DMS114 treated with DMSO at 0.1 percent for 48 hours (cell line): ENCODE measurements around the gene GTPBP6.

Experiments used
- DNase-seq: peaks from one replicate; lab custom pipeline; 2025; ENCODE audit not compliant: unreplicated experiment; lab: John Stamatoyannopoulos, UW

Gene GTPBP6

DNA sequence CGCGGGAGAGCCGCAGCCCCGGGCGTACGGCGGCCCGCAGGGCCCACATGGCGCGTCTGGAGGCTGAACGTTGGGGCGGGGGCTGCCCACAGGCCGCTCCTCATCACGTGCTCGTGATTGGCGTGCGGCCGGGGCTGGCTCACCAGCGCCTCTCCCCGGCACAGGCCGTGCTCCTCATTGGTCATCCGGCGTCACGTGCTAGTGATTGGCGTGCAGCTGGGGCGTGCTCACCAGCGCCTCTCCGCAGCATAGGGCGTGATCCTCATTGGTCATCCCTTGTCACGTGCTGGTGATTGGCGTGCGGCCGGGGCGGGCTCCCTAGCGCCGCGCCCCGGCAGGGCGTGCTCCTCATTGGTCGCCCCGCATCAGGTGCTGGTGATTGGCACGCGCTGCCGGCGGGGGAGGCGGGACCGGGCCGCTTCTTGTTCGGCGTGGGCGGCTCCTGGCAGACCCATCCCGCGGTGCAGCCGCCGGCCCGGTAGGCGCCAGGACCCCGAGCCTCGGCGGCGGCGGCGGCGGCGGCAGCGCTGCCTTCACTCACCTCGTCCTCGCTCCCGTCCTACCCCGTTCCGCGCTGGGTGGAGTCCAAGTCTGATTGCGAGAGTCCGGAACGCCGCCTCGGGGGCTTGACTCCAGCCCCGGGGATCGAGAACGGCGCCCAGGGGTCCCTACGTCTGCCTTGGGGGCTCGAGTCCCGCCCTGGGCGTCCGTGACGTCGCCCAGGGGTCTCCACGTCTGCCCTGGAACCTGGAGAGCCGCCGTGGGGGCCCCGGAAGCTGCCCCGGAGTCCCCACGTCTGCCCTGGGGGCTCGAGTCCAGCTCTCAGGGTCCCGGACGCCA lies at the start of gene GTPBP6:
TSS of gene GTPBP6 (minus strand) at position 58 of the 840 bp plus-strand sequence. CDS start at position 49, 9 bp downstream.
- no peak for DNase-seq

DNA sequence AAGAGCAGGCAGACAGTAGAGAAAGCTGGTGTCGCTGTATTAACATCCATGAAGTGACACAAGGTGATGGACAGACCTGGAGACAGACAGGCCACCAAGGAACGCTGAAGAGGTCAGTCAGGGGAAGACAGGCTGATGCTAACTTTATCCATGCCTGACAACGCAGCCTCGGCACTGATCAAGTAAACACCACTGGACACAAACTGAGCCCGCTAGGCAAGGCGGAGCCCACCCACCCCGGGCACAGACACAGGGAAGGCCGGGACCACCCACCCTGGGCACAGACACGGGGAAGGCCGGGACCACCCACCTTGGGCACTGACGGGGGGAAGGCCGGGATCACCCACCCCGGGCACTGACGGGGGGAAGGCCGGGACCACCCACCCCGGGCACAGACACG lies 49.3 kb upstream of the GTPBP6 start:
- no peak for DNase-seq

- no peak for DNase-seq
Observed at GRCh38 chrX:367349-367748, 48.8 kb upstream of the GTPBP6 start.

GRCh38 chrX:363621-364375 lies 45.2 kb upstream of the GTPBP6 start:
- no peak for DNase-seq

DNA sequence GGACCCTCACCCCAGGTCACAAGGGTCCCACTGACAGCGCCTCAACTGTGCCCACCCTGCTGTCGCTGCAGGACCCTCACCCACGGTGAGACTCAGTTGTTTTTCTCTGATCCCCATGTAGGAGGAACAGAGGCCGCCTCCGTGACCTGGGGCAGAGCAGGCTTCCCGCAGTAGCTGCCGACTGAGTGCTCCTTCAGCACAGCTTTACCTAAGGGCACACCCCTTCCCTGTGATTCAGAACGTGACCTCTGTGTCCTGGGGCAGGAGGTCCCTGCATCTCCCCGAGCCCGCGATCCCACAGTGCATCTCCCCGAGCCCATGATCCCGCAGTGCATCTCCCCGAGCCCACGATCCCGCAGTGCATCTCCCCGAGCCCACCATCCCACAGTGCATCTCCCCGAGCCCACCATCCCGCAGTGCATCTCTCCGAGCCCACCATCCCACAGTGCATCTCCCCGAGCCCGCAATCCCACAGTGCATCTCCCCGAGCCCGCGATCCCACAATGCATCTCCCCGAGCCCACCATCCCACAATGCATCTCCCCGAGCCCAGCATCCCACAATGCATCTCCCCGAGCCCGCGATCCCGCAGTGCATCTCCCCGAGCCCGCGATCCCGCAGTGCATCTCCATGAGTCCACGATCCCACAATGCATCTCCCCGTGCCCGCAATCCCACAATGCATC lies 44.5 kb upstream of the GTPBP6 start:
- no peak for DNase-seq

DNA sequence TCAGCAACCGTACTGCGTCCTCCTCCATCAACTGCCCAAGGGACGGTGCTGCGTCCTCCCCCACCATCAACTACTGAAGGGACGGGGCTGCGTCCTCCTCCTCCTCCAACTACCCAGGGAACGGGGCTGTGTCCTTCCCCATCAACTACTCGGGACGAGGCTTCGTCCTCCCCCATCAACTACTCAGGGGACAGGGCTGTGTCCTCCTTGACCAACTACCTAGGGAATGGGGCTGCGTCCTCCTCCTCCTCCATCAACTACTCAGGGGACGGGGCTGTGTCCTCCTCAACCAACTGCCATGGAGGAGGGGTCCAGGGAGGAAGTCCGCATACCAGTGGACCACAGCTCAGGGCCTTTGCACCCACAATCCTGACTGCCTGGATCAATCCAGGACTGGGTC lies 43.8 kb upstream of the GTPBP6 start:
- no peak for DNase-seq

GRCh38 chrX:361231-362145 lies 42.9 kb upstream of the GTPBP6 start:
- DNase-seq: no peak

GRCh38 chrX:360496-361150 lies 42.0 kb upstream of the GTPBP6 start:
- no peak for DNase-seq

GRCh38 chrX:358651-359143 lies 40.1 kb upstream of the GTPBP6 start:
- DNase-seq: no peak

DNA sequence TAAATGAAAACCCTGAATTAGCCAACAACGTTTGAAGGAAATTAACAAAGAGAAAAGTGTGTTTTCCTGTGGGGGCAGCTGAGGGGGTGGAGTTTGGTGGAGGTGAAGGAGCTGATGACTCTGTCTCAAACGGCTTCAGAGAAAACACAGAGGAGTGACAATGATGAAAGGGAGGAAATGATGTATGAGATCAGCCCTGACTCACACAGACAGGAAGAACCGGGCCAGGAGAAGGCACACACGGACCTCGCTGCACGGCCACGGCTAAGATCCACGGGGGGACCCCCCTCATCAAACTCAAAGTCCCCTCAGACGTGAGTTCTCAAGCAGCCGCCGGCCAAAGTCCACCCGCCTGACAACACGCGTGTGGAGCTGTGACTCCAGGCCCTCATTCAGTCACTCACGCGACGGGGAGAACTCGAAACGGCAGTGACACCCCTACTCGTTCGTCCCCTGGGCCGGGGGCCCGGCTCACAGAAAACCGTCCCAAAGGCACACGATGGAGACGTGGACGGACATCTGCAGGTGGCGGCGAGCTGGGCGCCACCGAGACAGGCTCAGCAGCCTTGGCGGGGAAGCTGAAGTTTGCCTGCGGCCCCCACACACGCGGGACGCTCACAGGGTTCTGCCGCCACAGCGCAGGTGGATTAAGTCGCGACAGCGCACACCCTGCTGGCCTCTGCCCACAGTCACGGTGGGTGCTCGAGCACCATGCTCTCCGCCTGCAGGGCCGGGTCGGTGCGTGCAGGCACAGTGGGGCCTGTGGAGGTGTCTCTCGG lies 39.3 kb upstream of the GTPBP6 start:
- no peak for DNase-seq

DNA sequence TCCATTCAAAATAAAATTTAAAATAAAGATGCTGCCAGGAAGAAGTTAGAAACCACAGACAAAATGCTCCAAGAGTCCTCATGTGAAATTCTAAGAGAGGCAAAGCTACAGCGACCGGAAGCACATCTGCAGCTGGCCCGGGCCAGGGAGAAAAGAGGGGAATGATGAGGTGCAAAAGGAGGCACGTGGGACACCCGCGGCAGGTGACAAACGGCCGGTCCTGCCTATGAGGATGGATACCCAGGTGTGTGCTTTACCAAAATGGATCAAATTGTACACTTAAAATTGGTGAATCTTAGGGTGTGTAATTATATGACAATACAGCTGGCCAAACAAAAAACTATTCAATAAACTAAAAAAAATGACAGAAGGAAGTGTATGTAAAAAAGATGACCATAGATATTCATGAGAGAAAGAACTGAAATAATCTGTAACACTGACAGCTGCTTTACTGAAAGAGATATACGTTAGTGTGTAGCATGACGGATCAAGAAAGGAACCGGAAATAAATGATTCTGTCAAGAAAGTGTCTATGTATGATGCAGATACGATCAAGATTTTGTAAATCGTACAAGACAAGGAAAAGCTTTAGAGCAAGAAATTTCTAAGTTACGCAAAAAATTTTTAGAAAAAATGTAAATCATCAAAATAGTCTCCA lies 38.6 kb upstream of the GTPBP6 start:
- DNase-seq: no peak

GRCh38 chrX:356385-357034 lies 37.9 kb upstream of the GTPBP6 start:
- no peak for DNase-seq

DNA sequence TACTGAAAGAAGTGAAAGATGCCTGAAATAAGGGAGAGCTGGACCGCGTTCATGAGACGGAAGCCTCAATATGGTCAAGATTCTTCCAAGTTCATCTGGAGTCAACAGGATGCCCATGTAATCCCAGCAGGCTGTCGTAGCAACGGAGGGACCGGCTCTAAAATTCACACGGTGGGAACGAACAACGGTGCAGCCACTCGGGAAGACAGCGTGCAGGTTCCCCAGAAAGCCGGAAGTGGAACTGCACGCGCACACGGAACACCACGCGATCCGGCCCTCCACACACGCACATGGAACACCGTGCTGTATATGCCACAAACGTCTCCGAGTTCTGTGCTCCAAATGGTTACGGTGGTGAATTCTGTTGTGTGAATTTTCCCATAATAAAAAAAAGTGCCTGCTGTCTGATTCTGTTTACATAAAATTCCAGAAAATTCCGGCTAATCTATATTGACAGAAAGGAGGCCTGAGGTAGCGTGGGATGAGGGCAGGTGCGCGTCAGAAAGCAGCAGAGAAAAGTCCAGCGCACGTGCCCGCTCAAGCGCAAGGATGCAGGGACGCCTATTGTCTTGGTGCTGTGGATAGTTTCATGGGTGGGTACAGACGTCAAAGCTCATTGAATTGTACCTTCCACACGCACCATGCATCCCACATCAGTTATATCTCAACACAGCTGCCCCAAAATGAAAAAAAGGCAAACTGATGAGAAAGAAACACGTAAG lies 36.9 kb upstream of the GTPBP6 start:
- DNase-seq: no peak

- DNase-seq: no peak
Observed at GRCh38 chrX:353566-354535, 35.3 kb upstream of the GTPBP6 start.

- DNase-seq: no peak
Observed at GRCh38 chrX:352582-353314, 34.2 kb upstream of the GTPBP6 start.

- no peak for DNase-seq
Observed at GRCh38 chrX:352181-352580, 33.6 kb upstream of the GTPBP6 start.
